Stomach (tissue), 4 donors: ENCODE results near the gene MAP2K4.

Source experiments
- POLR2A ChIP-seq, 4 donors: fragments of 450-650 bp; IDR thresholded peaks; one replicate each; pipeline ENCODE4 v1.6.1; 2016; ENCODE audit warnings: antibody characterized with exemption in 4 of 4, control low read depth in 2 of 4, mild to moderate bottlenecking in 1 of 4, moderate library complexity in 1 of 4
- TF ChIP-seq, protein P1 (sequence below), 7 experiments: fragments of 450-650 bp in 4 of 7; fragments of 200-600 bp in 3 of 7; sonication (generic) in 3 of 7; IDR thresholded peaks; one replicate each; pipeline ENCODE4 v1.5.1; 2016 to 2019; ENCODE audit warnings: antibody characterized with exemption in 7 of 7, control low read depth in 2 of 7, mild to moderate bottlenecking in 1 of 7

DNA sequence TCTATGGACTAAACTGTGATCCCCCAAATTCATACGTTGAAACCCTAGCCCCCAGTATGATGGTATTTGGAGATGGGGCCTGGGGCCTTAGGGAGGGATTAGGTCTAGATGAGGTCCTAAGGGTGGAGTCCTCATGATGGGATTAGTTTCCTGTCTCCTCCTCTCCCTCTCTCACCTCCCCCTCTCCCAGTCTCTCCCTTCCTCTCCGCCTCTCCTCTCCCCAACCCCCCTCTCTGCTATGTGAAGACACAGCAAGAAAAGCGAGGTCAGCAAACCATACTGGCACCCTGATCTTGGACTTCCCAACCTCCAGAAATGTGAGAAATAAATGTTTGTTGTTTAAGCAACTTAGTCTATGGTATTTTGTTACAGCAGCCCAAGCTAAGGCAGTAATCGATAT lies 38.8 kb upstream of the MAP2K4 start:
- TF ChIP-seq, protein P1, sequence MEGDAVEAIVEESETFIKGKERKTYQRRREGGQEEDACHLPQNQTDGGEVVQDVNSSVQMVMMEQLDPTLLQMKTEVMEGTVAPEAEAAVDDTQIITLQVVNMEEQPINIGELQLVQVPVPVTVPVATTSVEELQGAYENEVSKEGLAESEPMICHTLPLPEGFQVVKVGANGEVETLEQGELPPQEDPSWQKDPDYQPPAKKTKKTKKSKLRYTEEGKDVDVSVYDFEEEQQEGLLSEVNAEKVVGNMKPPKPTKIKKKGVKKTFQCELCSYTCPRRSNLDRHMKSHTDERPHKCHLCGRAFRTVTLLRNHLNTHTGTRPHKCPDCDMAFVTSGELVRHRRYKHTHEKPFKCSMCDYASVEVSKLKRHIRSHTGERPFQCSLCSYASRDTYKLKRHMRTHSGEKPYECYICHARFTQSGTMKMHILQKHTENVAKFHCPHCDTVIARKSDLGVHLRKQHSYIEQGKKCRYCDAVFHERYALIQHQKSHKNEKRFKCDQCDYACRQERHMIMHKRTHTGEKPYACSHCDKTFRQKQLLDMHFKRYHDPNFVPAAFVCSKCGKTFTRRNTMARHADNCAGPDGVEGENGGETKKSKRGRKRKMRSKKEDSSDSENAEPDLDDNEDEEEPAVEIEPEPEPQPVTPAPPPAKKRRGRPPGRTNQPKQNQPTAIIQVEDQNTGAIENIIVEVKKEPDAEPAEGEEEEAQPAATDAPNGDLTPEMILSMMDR (IDR thresholded peaks at IDR 0.05), result no peak
- TF ChIP-seq POLR2A (IDR thresholded peaks at IDR 0.05), result no peak
